Measurements from ENCODE around the gene TOM1L1. TPM values are rescaled to one million over a fixed set of nuclear protein-coding genes. Genes with fewer than 3 reads are reported as not detected.

Gene TOM1L1
- total RNA-seq, 4 donors from 2014 or later = 40.2 to 54.6 (median 50.5) TPM

DNA sequence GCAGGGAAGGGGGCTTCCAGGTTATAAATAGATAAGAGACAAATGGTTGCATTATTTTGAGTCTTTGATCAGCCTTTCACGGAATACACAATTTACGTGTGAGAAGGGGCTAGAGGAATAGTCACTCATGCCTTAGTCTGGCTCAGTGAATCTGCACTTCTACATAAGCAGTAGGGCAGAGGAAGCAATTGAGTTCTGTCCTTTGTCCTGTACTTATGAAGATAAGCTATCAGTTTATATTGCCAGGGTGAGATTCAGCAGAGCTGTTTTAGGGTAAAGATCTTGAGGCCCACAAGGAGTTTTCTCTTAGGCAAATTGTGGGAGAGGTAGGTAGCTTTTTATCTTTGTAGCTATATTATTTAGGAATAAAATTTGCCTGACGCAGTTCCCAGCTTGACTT lies 33.3 kb downstream of the TOM1L1 start:
- H3K36me3 ChIP-seq = peaks cover 37% of the 10 kb centered on the region
- WGBS = 89% methylated on average over 3 of the region's 3 CpGs
- H3K27me3 ChIP-seq = no peaks in the 10 kb centered on the region
- H3K9me3 ChIP-seq = no peaks in the 10 kb centered on the region
- DNase-seq (ENCODE audit: low spot score in 2 of 2) = no peak
- no peak overlapping the region for H3K4me3 ChIP-seq
- no peaks in the 10 kb centered on the region for H3K4me1 ChIP-seq
- TF ChIP-seq POLR2A (IDR thresholded peaks at IDR 0.05) (no peak), CTCF (IDR thresholded peaks at IDR 0.05) (no peak), POLR2AphosphoS5 (IDR thresholded peaks at IDR 0.05) (no peak), EP300 (IDR thresholded peaks at IDR 0.05) (no peak)
- H3K27ac ChIP-seq = no peak overlapping the region

DNA sequence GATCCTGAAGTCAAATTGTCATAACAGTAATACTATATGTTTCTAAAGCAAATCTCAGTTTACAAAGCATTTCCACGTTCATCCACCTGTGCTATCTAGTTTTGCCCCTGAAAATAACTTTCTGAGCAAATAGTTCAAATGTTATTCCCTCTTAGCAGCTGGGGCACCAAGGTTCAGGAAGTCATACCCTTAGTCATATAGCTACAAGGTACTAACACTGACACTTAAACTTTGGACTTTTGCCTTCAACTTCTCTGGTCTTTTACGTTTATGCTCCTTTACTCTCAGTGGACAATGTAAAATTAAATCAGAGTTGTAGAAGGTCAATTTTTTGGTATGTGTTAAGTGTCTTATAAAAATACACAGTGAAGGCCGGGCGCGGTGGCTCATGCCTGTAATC lies 34.8 kb downstream of the TOM1L1 start:
- no peaks in the 10 kb centered on the region for H3K27me3 ChIP-seq
- no peak for DNase-seq (ENCODE audit: low spot score in 2 of 2)
- TF ChIP-seq EP300 (IDR thresholded peaks at IDR 0.05) = no peak
- peaks cover 44% of the 10 kb centered on the region for H3K36me3 ChIP-seq
- H3K4me3 ChIP-seq = no peak overlapping the region
- WGBS = 92% methylated on average over 5 of the region's 5 CpGs
- H3K4me1 ChIP-seq = no peaks in the 10 kb centered on the region
- H3K9me3 ChIP-seq = no peaks in the 10 kb centered on the region
- H3K27ac ChIP-seq = no peak overlapping the region

DNA sequence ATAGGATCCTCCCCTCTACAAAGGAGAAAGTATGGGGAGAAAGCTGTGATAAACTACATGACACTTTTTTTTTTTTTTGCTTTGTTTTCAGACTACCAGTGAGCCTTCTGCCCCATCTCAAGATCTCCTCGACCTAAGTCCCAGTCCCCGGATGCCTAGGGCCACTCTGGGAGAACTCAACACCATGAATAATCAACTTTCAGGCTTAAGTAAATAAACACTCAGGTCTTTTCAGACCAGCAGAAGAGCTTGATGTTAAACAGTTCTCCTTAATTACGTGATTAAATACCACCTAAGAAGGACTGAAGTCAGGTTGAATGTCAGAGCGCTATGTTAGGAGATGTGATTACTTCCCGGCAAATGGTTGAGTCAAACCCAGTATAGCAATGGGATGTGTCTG lies 36.4 kb downstream of the TOM1L1 start:
- Histone ChIP-seq H3K9me3 (no peaks in the 10 kb centered on the region), H3K4me1 (no peaks in the 10 kb centered on the region), H3K27ac (no peak overlapping the region), H3K4me3 (no peak overlapping the region), H3K27me3 (no peaks in the 10 kb centered on the region), H3K36me3 (peaks cover 38% of the 10 kb centered on the region)
- DNase-seq (ENCODE audit: low spot score in 2 of 2) = no peak
- no peak for TF ChIP-seq POLR2AphosphoS5 (IDR thresholded peaks at IDR 0.05)
- no peak for TF ChIP-seq POLR2A (IDR thresholded peaks at IDR 0.05)
- TF ChIP-seq EP300 (IDR thresholded peaks at IDR 0.05) = no peak
- no peak for TF ChIP-seq CTCF (IDR thresholded peaks at IDR 0.05)
- WGBS = 82% methylated on average over 5 of the region's 5 CpGs

- WGBS = 82% methylated on average over 1 of the region's 1 CpG
- TF ChIP-seq POLR2A (IDR thresholded peaks at IDR 0.05) (no peak), EP300 (IDR thresholded peaks at IDR 0.05) (no peak), CTCF (IDR thresholded peaks at IDR 0.05) (no peak), POLR2AphosphoS5 (IDR thresholded peaks at IDR 0.05) (no peak)
- DNase-seq (ENCODE audit: low spot score in 2 of 2) = no peak
- Histone ChIP-seq H3K4me1 (no peaks in the 10 kb centered on the region), H3K27me3 (no peaks in the 10 kb centered on the region), H3K9me3 (no peaks in the 10 kb centered on the region), H3K27ac (no peak overlapping the region), H3K36me3 (peaks cover 38% of the 10 kb centered on the region), H3K4me3 (no peak overlapping the region)
Measured at GRCh38 chr17:54937426-54937825, 36.8 kb downstream of the TOM1L1 start.

DNA sequence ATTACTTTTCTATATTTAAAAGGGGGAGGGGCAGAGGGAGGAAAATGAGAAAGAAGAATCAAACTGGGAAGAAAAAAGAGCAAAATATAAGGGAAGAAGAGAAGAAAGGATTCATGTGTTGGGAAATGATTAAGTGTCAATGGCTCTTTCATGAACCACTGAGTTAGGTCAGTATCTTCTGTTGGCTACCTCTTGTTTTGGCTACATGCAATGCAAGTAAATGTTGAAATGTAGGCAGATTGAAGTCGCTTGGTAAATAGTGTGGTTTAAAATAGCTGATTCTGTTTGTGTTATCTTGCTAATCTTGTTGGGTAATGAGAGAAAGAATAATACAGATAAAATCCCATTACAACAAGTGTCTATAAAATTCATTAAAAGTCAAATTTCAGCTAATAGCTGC lies 40.6 kb downstream of the TOM1L1 start:
- Histone ChIP-seq H3K27me3 (no peaks in the 10 kb centered on the region), H3K27ac (no peak overlapping the region), H3K36me3 (peaks cover 14% of the 10 kb centered on the region), H3K4me3 (no peak overlapping the region), H3K9me3 (no peaks in the 10 kb centered on the region), H3K4me1 (no peaks in the 10 kb centered on the region)
- WGBS = 89% methylated on average over 1 of the region's 1 CpG
- TF ChIP-seq POLR2A (IDR thresholded peaks at IDR 0.05) = no peak
- TF ChIP-seq CTCF (IDR thresholded peaks at IDR 0.05) = no peak
- no peak for TF ChIP-seq EP300 (IDR thresholded peaks at IDR 0.05)
- no peak for TF ChIP-seq POLR2AphosphoS5 (IDR thresholded peaks at IDR 0.05)
- DNase-seq (ENCODE audit: low spot score in 2 of 2) = no peak

DNA sequence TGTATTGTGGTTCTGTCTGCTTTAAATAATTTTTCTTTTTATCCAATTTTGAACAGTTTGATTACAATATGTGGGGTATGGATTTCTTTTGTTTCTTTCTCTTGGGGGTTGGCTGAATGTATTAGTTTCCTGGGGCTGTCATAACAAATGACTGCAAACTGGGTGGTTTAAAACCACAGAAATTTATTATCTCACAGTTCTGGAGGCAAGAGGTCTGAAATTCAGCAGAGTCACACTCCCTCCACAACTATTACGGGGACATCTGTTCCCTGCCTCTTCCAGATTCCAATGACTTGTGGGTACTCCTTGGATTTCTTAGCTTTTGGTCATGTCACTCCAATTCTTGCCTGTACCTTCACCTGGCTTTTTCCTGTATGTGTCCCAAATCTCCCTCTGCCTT lies 44.1 kb downstream of the TOM1L1 start:
- Histone ChIP-seq H3K4me3 (no peak overlapping the region), H3K27me3 (no peaks in the 10 kb centered on the region), H3K9me3 (no peaks in the 10 kb centered on the region), H3K27ac (no peak overlapping the region), H3K4me1 (no peaks in the 10 kb centered on the region), H3K36me3 (peaks cover 13% of the 10 kb centered on the region)
- TF ChIP-seq POLR2A (IDR thresholded peaks at IDR 0.05) (no peak), EP300 (IDR thresholded peaks at IDR 0.05) (no peak), POLR2AphosphoS5 (IDR thresholded peaks at IDR 0.05) (no peak), CTCF (IDR thresholded peaks at IDR 0.05) (no peak)
- DNase-seq (ENCODE audit: low spot score in 2 of 2) = no peak
- WGBS = 56% methylated on average over 1 of the region's 1 CpG
